Activated CD4-positive, alpha-beta T cell treated with anti-CD3 and anti-CD28 coated beads, Interleukin-2, amount 10 ng/mL, durations not matched to agents 24 days and 14 days (primary cell): Measurements from ENCODE around the gene MTMR1. TPM values are rescaled to one million over a fixed set of nuclear protein-coding genes. Genes with fewer than 3 reads are reported as not detected.
A peak's percentile ranks its signal among the peaks of the same experiment; 100 is the strongest.

Experiments used
- DNase-seq: peaks from one replicate; pipeline ENCODE4 v3.0.0; 2022
- H3K27ac Mint-ChIP-seq: one replicate; pipeline ENCODE4 v1.8.0; 2022; ENCODE audit warnings: mild to moderate bottlenecking, mixed read lengths
- H3K27me3 Mint-ChIP-seq: one replicate; pipeline ENCODE4 v1.8.0; 2022; ENCODE audit warnings: mixed read lengths
- H3K36me3 Mint-ChIP-seq: one replicate; pipeline ENCODE4 v1.8.0; 2022; ENCODE audit warnings: low read depth, mild to moderate bottlenecking, mixed read lengths
- H3K4me1 Mint-ChIP-seq: one replicate; pipeline ENCODE4 v1.8.0; 2021; ENCODE audit warnings: mixed read lengths
- H3K4me3 Mint-ChIP-seq: one replicate; pipeline ENCODE4 v1.8.0; 2022; ENCODE audit warnings: mild to moderate bottlenecking, moderate library complexity, mixed read lengths
- H3K9me3 Mint-ChIP-seq: one replicate; pipeline ENCODE4 v1.8.0; 2021; ENCODE audit warnings: mixed read lengths
- intact Hi-C: fragments of 100-400 bp; cut with micrococcal nuclease; formaldehyde crosslinking; loops from one replicate; pipeline ENCODE4 v1.15.1; 2023
- total RNA-seq: library from RNA; stranded (reverse); gene quantifications from 2 replicates; pipeline ENCODE4 v1.2.3, GENCODE V29; 2022

The MTMR1 gene
- total RNA-seq, 1 donor from 2014 or later: 34.5 TPM

DNA sequence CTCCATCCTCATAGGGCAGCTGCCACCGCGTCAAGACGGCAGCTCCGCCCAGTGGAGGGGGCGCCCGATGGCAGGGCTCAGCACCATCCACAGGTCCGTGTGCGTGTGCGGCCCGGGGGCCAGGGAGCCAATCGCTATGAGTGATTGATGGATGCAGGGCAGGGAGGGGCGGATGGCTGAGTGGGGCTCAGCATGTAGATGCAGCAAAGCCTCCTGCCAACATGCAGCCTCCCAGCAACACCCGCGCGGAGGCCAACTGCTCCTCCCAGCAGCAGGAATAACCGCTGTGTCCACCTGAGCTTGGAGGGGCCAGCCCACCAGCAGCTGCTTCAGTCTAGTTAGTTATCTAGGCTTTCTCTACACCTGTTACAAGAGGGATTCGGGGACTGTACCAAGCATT is 77.4 kb downstream of the MTMR1 start:
- no peaks in the 10 kb centered on the region for H3K27me3 Mint-ChIP-seq
- H3K27ac Mint-ChIP-seq: no peak overlapping the region
- intact Hi-C loops: loop anchor here (5.0 to 10.0 kb wide), 2 partner anchors 214 to 912 kb away; partner anchors contain the start of gene HMGB3

DNA sequence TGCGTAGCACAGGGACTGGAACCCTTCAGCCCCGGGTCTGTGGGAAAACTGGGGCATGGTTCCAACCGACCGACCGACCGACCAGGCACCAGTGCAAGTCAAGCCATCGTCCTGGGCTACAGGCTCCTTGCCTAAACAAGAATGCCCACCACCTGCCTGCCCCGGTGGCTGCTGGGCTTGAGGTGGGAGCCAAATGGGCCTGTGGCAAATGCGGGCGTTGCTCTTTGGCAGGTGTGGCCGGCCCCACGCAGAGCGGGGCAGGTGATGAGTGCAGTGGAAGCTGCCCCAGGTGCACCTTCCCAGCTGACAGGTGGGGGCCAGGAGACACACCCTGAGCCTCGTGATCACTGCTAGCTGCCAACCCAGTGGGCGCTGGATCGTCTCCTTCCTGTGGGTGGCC is 77.9 kb downstream of the MTMR1 start:
- no peak overlapping the region for H3K27ac Mint-ChIP-seq
- intact Hi-C loops: loop anchor here (5.0 to 10.0 kb wide), 2 partner anchors 214 to 911 kb away; partner anchors contain the start of gene HMGB3
- no peaks in the 10 kb centered on the region for H3K27me3 Mint-ChIP-seq
- H3K4me1 Mint-ChIP-seq: peaks cover 2% of the 10 kb centered on the region
- peaks cover 2% of the 10 kb centered on the region for H3K36me3 Mint-ChIP-seq
- no peaks in the 10 kb centered on the region for H3K9me3 Mint-ChIP-seq
- DNase-seq: no peak
- H3K4me3 Mint-ChIP-seq: no peak overlapping the region

More for the DNA sequence above, 77.4 kb downstream of the MTMR1 start:
- no peak for DNase-seq
- H3K4me3 Mint-ChIP-seq: no peak overlapping the region
- H3K9me3 Mint-ChIP-seq: no peaks in the 10 kb centered on the region
- peaks cover 2% of the 10 kb centered on the region for H3K36me3 Mint-ChIP-seq
- peaks cover 2% of the 10 kb centered on the region for H3K4me1 Mint-ChIP-seq

DNA sequence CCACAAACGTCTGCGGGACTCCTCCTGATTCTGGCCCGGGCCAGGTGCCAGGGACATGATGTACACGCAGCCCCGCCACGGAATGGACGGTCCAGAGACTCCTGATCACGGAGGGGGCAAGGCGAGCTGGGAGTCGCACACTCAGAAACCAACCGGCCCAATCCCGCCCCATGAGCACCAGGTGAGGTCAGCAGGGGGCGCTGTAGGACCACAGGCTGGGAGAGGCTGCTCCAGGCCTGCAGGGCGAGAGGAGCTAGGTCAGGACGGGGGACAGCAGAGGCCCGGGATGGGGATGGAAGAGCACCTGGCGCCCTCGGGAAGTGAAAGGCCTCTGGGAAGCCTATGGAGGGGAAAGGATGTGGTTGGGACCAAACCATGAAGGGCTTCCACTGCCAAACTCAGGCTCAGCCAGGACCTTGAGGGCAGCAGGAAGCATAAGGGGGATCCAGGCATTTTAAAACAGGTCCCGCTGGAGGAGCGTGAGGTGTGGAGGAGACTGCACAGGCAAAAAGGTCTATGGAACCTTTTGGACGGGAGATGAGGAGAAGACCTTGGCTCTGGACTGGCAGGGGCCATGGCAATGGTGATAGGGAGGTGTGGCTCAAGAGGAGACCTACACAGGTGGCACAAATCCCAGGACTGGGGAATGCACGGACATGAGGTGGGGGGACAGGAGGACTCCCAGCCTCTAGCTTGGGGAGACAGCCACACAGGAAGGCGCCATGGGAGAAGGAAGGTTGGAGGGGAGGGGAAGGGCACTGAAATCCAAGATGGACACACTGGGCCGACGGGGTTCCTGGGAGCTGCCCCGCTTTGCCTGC is 79.2 kb downstream of the MTMR1 start:
- Mint-ChIP-seq H3K9me3 (no peaks in the 10 kb centered on the region), H3K4me1 (peaks cover 2% of the 10 kb centered on the region), H3K27ac (no peak overlapping the region), H3K36me3 (no peaks in the 10 kb centered on the region), H3K4me3 (no peak overlapping the region), H3K27me3 (no peaks in the 10 kb centered on the region)
- intact Hi-C loops: loop anchor here (1.0 to 10.0 kb wide), 3 partner anchors 212 to 910 kb away; partner anchors contain the start of gene HMGB3
- peak; percentile 92 for DNase-seq

DNA sequence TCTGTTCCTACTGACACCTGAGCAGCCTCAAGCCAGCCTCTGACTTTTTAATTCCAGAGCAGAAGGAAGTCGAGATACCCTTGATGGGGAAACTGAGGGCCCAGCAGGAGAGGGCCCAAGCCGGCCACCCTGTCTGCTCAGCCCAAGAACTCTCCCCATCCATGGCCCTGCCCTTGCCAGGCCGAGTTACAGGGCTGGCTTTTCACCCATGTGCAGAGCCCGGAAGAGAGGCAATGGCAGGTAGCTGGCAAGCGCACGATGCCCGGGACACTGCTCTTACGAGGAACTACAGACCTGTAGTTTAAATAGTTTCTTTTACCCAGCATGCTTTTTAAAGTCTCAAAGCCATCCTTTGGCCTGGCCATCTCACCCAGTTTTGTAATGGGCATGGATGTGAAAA is 79.9 kb downstream of the MTMR1 start:
- Mint-ChIP-seq H3K27me3 (no peaks in the 10 kb centered on the region), H3K9me3 (no peaks in the 10 kb centered on the region), H3K4me1 (no peaks in the 10 kb centered on the region), H3K36me3 (no peaks in the 10 kb centered on the region), H3K27ac (no peak overlapping the region), H3K4me3 (no peak overlapping the region)
- DNase-seq: no peak
- intact Hi-C loops: loop anchor here (5.0 to 10.0 kb wide), 2 partner anchors 212 to 909 kb away; partner anchors contain the start of gene HMGB3

DNA sequence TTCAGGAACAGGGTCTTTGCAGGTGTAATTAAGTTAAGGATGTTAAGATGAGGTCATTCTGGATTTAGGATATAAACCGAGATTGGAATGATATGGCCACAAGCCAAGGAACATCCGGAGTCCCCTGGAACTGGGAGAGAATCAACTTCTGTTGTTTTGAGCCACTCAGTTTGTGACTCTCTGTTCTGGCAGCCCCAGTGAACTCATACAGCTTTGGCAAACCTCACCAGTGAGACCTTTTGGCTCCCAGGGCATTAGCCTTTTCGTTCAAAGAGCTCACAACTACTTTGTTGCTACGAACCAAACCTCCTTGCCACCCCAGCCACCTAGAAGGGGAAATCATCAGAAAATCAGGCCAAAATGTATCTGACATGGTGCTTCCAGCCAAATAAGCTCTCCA is 80.4 kb downstream of the MTMR1 start:
- Mint-ChIP-seq H3K4me3 (no peak overlapping the region), H3K27me3 (no peaks in the 10 kb centered on the region), H3K4me1 (no peaks in the 10 kb centered on the region), H3K9me3 (no peaks in the 10 kb centered on the region), H3K27ac (no peak overlapping the region), H3K36me3 (no peaks in the 10 kb centered on the region)
- DNase-seq: no peak
- intact Hi-C loops: loop anchor here (5.0 to 10.0 kb wide), 2 partner anchors 211 to 909 kb away; partner anchors contain the start of gene HMGB3

DNA sequence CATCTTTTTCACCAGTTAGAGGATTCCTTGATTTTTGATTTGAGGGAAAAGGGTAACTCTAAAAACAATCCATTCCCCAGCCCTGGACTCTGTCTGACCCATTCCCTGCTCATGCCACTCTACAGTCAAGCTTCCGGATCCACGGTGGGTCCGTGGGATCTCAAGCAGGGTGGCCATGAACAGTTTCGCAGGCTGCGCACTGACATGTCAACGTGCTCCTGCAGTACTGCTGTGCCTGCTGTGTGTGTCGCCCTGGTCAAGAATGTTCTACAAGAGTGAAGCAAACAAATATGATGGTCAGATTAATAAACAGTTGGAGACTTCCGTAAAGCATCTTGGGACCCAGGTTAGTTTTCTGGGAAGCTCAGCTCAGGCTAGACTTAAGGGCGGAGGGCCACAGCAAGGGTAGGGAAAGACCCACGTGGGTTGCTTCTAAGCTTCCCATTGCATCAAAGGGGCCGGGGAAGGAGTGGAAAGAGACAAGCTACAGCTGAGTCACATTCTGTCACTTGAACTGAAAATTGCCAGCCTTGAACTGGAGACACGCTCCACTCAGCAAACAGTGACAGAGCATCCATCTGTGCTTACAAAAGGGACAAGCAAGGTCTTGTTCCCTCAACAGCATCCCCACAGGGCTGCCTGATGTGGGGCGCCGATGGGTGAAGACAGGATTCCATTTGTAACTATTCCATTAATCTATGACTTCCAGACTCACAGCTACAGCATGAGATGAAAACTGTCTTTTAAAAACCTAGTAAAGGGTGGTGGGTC is 81.8 kb downstream of the MTMR1 start:
- Mint-ChIP-seq H3K9me3 (no peaks in the 10 kb centered on the region), H3K4me3 (no peak overlapping the region), H3K27me3 (no peaks in the 10 kb centered on the region), H3K4me1 (no peaks in the 10 kb centered on the region), H3K27ac (no peak overlapping the region), H3K36me3 (no peaks in the 10 kb centered on the region)
- intact Hi-C loops: loop anchor here (5.0 to 10.0 kb wide), 2 partner anchors 210 to 907 kb away; partner anchors contain the start of gene HMGB3
- no peak for DNase-seq

DNA sequence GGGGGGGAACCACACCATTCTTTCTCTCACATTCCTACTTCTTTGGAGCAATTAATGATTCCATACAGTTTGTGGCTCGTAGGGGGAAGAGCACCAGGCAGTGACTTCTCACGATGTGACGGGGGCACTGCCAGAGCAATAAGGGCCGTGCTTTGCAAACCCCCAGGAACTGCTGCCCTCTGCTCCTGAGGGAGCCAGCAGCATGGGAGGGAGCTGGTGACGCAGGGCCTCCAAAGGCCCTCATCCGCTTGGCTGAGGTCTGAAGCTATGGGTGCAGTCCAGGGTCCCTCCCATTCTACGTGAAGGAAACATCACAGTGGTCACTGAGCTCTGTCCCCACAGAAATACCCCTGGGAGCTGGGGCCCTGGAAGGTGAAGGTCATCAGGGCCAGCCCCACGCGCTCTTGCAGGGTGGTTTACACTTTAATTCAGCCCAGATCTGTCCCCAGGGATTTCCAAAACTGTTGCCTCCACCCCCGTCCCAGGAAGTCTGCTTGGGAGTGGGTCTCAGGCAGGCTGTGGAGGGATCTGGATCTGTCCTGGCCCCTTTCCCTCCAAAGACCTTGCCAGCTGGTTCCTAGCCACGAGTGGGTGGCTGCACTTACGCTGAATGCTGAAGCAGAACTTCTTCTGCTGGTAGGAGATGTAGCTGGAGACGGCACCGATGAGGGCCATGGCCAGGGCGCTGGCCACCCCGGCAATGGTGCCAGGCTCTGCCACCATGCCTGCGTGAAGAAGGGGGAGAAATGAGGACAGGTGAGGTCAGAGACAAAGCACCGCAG is 82.6 kb downstream of the MTMR1 start:
- Mint-ChIP-seq H3K27me3 (no peaks in the 10 kb centered on the region), H3K27ac (no peak overlapping the region), H3K36me3 (no peaks in the 10 kb centered on the region), H3K9me3 (no peaks in the 10 kb centered on the region), H3K4me1 (no peaks in the 10 kb centered on the region), H3K4me3 (no peak overlapping the region)
- intact Hi-C loops: loop anchor here (10.0 kb wide), 1 partner anchor 209 kb away; the partner anchor contains the start of gene HMGB3
- no peak for DNase-seq

DNA sequence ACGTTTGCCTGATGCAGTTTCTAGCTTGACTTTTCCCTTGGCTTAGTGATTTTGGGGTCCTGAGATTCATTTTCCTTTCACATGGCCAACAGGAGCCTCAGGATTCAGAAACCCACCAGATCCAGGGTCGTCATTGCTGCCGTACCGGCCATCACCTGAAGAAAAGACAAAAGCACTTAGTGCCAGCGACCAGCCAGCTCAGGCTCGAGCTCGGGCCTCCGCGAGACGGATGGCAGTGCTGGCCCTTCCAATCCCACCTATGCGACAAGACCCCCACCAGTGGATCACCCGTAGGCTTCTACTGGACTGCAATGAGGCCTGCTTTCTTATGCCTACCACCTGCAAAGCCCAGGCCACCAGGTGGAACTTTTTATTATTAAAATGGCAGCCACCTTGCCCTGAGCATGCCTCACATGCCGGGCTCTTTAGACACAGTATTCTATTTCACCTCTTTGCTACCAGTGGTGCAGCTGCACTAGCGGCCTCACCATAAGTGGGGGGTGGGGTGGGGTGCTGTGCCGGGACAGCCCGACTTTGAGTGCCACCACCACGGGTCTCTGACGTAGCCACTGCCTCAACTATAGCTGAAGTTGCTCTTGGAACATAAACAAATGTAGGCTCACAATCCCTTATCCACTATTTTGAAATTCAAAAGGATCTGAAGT is 84.3 kb downstream of the MTMR1 start:
- no peak for DNase-seq
- Mint-ChIP-seq H3K27me3 (no peaks in the 10 kb centered on the region), H3K36me3 (no peaks in the 10 kb centered on the region), H3K27ac (no peak overlapping the region), H3K4me1 (no peaks in the 10 kb centered on the region), H3K9me3 (no peaks in the 10 kb centered on the region), H3K4me3 (no peak overlapping the region)
- intact Hi-C loops: loop anchor here (10.0 kb wide), 1 partner anchor 207 kb away; the partner anchor contains the start of gene HMGB3

DNA sequence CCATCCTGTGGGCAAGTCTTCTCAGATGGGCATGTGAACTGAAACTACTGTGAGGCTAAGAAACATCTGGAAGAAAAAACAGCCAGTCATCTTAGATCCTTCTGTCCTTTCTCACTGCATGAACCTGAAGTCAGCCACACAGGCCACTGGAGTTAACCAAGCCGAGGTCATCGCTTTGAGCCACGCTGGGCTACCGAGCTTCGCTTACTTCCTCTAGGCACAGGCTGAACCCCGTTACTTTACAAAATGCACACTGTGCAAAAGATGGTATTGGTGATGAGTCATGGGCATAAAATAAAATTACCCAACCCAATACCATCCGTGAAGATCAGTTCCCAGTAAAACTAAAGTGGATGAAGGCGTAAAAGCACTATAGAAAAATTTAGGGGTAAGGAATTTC is 86.2 kb downstream of the MTMR1 start:
- no peaks in the 10 kb centered on the region for H3K9me3 Mint-ChIP-seq
- intact Hi-C loops: loop anchor here (10.0 kb wide), 1 partner anchor 205 kb away; the partner anchor contains the start of gene HMGB3
- H3K4me1 Mint-ChIP-seq: no peaks in the 10 kb centered on the region
- DNase-seq: no peak
- no peak overlapping the region for H3K4me3 Mint-ChIP-seq
- no peak overlapping the region for H3K27ac Mint-ChIP-seq
- H3K27me3 Mint-ChIP-seq: no peaks in the 10 kb centered on the region
- no peaks in the 10 kb centered on the region for H3K36me3 Mint-ChIP-seq

DNA sequence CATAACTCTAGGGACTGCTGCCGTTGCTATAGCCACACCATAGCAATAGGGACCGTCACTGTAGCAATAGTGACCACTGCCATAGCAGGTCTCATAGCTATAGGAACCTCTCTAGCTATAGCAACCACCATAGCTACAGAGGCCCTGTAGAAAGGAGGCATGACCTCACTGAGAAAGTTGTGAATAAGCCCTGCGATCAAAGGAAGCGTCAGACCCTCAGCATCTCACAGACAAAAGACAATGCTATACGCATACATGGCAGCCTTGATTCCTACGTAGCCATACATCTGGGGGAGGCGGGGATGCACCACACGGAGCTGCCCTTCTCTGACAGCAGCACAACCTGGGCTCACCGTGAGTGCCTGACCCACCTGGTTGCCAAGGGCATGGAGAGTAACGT is 88.5 kb downstream of the MTMR1 start:
- Mint-ChIP-seq H3K27ac (no peak overlapping the region), H3K9me3 (no peaks in the 10 kb centered on the region), H3K4me3 (no peak overlapping the region), H3K36me3 (peaks cover 1% of the 10 kb centered on the region), H3K27me3 (no peaks in the 10 kb centered on the region), H3K4me1 (no peaks in the 10 kb centered on the region)
- DNase-seq: no peak
- intact Hi-C loops: no loop called here

DNA sequence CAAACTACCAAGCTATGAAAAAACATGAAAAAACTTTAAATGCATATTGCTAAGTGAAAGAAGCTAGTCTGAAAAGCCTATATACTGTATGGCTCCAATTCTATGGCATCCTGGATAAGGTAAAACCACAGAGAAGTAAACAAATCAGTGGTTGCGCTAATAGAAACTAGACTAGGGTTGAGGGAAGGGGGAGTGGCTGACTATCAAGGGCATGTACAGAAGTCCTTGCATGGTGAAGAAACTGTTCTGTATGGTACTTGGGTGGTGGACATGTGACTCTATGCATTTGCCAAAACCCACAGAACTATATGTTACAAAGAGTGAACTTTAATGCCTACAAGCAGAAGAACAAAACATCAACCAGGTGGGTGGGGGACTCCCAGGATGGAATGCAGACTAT is 96.8 kb downstream of the MTMR1 start:
- no peak for DNase-seq
- no peak overlapping the region for H3K27ac Mint-ChIP-seq
- intact Hi-C loops: no loop called here
- H3K36me3 Mint-ChIP-seq: peaks cover 24% of the 10 kb centered on the region
- no peaks in the 10 kb centered on the region for H3K27me3 Mint-ChIP-seq
- peaks cover 3% of the 10 kb centered on the region for H3K9me3 Mint-ChIP-seq
- no peak overlapping the region for H3K4me3 Mint-ChIP-seq
- no peaks in the 10 kb centered on the region for H3K4me1 Mint-ChIP-seq

DNA sequence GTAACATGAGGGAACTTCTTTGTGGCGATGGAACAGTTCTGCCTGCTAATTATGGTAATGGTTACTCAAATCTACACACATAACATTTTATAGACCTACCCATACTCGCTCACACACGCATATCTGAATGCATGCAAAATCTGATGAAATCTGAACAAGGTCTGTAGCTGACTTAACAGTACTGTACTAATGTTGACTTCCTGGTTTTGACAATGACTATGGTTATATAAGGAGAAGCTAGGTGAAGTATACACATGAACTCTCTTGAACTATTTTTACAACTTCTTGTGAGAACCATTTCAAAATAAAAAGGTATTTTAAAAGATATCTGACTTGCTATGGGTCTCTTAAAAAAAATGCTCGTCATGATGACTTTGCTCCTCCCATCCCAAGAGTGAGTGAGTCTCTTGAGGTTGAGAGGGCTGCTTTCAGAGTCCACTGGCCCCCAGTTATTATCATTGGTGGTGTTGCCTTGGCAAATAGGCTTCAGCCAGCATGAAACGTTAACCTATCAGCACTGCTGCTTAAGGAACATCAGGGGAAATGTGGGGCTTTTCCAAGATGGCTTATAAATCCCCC is 99.8 kb downstream of the MTMR1 start:
- no peak overlapping the region for H3K4me3 Mint-ChIP-seq
- H3K9me3 Mint-ChIP-seq: no peaks in the 10 kb centered on the region
- H3K4me1 Mint-ChIP-seq: no peaks in the 10 kb centered on the region
- intact Hi-C loops: no loop called here
- no peaks in the 10 kb centered on the region for H3K27me3 Mint-ChIP-seq
- DNase-seq: no peak
- H3K27ac Mint-ChIP-seq: no peak overlapping the region
- peaks cover 24% of the 10 kb centered on the region for H3K36me3 Mint-ChIP-seq

DNA sequence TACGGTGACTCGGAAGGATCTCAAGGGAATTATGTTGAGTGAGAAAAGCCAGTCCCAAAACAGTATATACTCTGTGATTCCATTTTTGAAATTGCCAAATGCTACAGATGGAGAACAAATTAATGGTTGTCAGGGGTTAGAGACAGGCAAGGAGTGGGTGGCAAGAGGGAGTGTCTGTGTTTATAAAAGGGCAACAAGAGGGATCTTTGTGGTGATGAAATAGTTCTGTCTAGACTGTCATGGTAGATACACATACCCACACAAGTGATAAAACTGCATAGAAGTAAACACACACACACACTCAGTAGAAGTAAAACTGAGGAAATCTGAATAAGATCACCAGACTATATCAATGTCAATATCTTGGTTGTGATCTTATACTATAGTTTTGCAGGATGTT is 112.5 kb downstream of the MTMR1 start:
- Mint-ChIP-seq H3K27me3 (no peaks in the 10 kb centered on the region), H3K4me1 (no peaks in the 10 kb centered on the region), H3K9me3 (no peaks in the 10 kb centered on the region), H3K36me3 (peaks cover 2% of the 10 kb centered on the region), H3K4me3 (no peak overlapping the region), H3K27ac (no peak overlapping the region)
- intact Hi-C loops: no loop called here
- no peak for DNase-seq
